ENCODE results near the gene FGFRL1.

FGFRL1 gene

DNA sequence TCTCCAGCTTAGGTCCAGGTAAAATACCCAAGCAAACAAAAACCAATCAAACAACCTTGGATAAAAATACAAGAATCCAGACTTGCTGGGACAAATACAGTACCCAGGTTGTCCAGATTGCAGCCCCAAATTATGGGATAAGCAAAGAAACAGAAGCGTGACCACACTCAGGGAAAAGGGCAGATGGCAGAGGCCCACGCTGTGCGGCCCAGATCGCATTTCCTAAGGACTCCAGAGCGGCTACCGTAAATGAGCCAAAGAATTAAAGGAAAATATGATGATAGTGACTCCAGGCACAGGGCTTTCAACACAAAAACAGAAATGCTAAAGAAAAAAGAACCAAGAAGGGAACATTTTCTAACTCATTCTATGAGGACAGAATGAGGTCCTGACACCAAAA is 50.3 kb downstream of the FGFRL1 start:
- TF ChIP-seq EP300 (IDR thresholded peaks at IDR 0.05; ENCODE audit: borderline replicate concordance) (no peak), YY1 (IDR thresholded peaks at IDR 0.05; ENCODE audit: low read depth) (no peak), TAF1 (IDR thresholded peaks at IDR 0.05; ENCODE audit: low read depth) (no peak), EGR1 (IDR thresholded peaks at IDR 0.05) (no peak), CEBPB (IDR thresholded peaks at IDR 0.05) (no peak), TEAD4 (IDR thresholded peaks at IDR 0.05) (no peak), FOXM1 (IDR thresholded peaks at IDR 0.05; ENCODE audit: borderline replicate concordance, low read depth) (no peak), CREB1 (IDR thresholded peaks at IDR 0.05; ENCODE audit: low read depth) (no peak), NFIC (IDR thresholded peaks at IDR 0.05) (no peak)
- TF ChIP-seq, protein P1, sequence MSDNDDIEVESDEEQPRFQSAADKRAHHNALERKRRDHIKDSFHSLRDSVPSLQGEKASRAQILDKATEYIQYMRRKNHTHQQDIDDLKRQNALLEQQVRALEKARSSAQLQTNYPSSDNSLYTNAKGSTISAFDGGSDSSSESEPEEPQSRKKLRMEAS (IDR thresholded peaks at IDR 0.05), result no peak
- TF ChIP-seq, protein P2, sequence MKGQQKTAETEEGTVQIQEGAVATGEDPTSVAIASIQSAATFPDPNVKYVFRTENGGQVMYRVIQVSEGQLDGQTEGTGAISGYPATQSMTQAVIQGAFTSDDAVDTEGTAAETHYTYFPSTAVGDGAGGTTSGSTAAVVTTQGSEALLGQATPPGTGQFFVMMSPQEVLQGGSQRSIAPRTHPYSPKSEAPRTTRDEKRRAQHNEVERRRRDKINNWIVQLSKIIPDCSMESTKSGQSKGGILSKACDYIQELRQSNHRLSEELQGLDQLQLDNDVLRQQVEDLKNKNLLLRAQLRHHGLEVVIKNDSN (IDR thresholded peaks at IDR 0.05), result no peak

DNA sequence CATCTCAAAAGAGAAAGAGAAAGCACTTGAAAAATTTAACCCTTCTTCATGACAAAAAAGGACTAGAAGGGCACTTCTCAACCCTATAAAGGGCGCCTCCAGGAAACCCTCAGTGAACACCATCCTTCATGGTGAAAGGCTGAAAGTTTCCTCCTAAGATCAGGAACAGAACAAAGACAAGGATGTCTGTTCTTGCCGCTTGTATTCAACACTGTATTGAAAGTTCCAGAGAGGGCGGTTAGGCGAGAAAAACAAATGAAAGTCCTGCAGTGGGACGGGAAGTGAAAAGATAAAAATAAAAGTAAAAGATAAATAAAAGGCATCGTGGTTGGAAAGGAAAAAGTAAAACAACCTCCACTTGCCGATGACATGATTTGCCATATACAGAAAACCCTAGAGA is 51.0 kb downstream of the FGFRL1 start:
- TF ChIP-seq EGR1 (IDR thresholded peaks at IDR 0.05) (no peak), CREB1 (IDR thresholded peaks at IDR 0.05; ENCODE audit: low read depth) (no peak), TCF12 (IDR thresholded peaks at IDR 0.05; ENCODE audit: low read depth) (no peak), TAF1 (IDR thresholded peaks at IDR 0.05; ENCODE audit: low read depth) (no peak), EP300 (IDR thresholded peaks at IDR 0.05; ENCODE audit: borderline replicate concordance) (no peak), FOXM1 (IDR thresholded peaks at IDR 0.05; ENCODE audit: borderline replicate concordance, low read depth) (no peak), RAD21 (IDR thresholded peaks at IDR 0.05; ENCODE audit: low read depth) (no peak), NFIC (IDR thresholded peaks at IDR 0.05) (no peak), YY1 (IDR thresholded peaks at IDR 0.05; ENCODE audit: low read depth) (no peak), ZBTB7A (IDR thresholded peaks at IDR 0.05; ENCODE audit: low read depth) (no peak), CEBPB (IDR thresholded peaks at IDR 0.05) (no peak), REST (IDR thresholded peaks at IDR 0.05; ENCODE audit: low read depth) (no peak), TEAD4 (IDR thresholded peaks at IDR 0.05) (no peak)
- TF ChIP-seq, protein P1 (IDR thresholded peaks at IDR 0.05), result no peak
- TF ChIP-seq, protein P2 (IDR thresholded peaks at IDR 0.05), result no peak

DNA sequence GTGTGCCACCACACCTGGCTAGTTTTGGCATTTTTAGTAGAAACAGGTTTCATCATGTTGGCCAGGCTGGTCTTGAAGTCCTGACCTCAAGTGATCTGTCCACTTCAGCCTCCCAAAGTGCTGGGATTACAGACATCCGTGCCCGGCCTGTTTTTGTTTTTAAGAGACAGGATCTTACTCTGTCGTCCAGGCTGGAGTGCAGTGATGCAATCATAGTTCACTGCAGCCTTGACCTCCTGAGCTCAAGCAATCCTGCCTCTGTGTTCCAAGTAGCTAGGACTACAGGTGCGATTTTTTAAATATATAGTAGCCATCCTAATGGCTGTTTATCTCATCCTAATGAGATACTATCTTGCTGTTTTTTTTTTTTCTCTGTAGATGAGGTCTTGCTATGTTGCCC is 54.3 kb downstream of the FGFRL1 start:
- TF ChIP-seq EP300 (IDR thresholded peaks at IDR 0.05; ENCODE audit: borderline replicate concordance) (no peak), CEBPB (IDR thresholded peaks at IDR 0.05) (no peak), EGR1 (IDR thresholded peaks at IDR 0.05) (no peak), CREB1 (IDR thresholded peaks at IDR 0.05; ENCODE audit: low read depth) (no peak), RAD21 (IDR thresholded peaks at IDR 0.05; ENCODE audit: low read depth) (no peak), FOXM1 (IDR thresholded peaks at IDR 0.05; ENCODE audit: borderline replicate concordance, low read depth) (no peak), REST (IDR thresholded peaks at IDR 0.05; ENCODE audit: low read depth) (no peak), NFIC (IDR thresholded peaks at IDR 0.05) (no peak), ZBTB7A (IDR thresholded peaks at IDR 0.05; ENCODE audit: low read depth) (no peak), TAF1 (IDR thresholded peaks at IDR 0.05; ENCODE audit: low read depth) (no peak), YY1 (IDR thresholded peaks at IDR 0.05; ENCODE audit: low read depth) (no peak), TEAD4 (IDR thresholded peaks at IDR 0.05) (no peak), TCF12 (IDR thresholded peaks at IDR 0.05; ENCODE audit: low read depth) (no peak)
- TF ChIP-seq, protein P1 (IDR thresholded peaks at IDR 0.05), result no peak
- TF ChIP-seq, protein P2 (IDR thresholded peaks at IDR 0.05), result no peak

GRCh38 chr4:1069394-1069793 is 58.0 kb downstream of the FGFRL1 start:
- TF ChIP-seq, protein P2 (IDR thresholded peaks at IDR 0.05), result peak; percentile 33; the same call in 1 of the 2 replicates
- TF ChIP-seq EGR1 (IDR thresholded peaks at IDR 0.05) (no peak), NFIC (IDR thresholded peaks at IDR 0.05) (no peak), CEBPB (IDR thresholded peaks at IDR 0.05) (no peak)

GRCh38 chr4:1072830-1073446 is 61.5 kb downstream of the FGFRL1 start:
- no peak for TF ChIP-seq NFIC (IDR thresholded peaks at IDR 0.05)
- TF ChIP-seq YY1 (IDR thresholded peaks at IDR 0.05; ENCODE audit: low read depth), result 0 out of 2 replicates have a peak, but pooled peaks have one; percentile 26
- TF ChIP-seq TCF12 (IDR thresholded peaks at IDR 0.05; ENCODE audit: low read depth), result no peak
- TF ChIP-seq, protein P1 (IDR thresholded peaks at IDR 0.05), result no peak
- no peak for TF ChIP-seq REST (IDR thresholded peaks at IDR 0.05; ENCODE audit: low read depth)
- no peak for TF ChIP-seq TAF1 (IDR thresholded peaks at IDR 0.05; ENCODE audit: low read depth)
- peak; percentile 61 for TF ChIP-seq RAD21 (IDR thresholded peaks at IDR 0.05; ENCODE audit: low read depth)
- TF ChIP-seq CREB1 (IDR thresholded peaks at IDR 0.05; ENCODE audit: low read depth), result no peak
